CD4-positive, alpha-beta T cell (primary cell): ENCODE measurements around the gene B4GALT2. TPM values are rescaled to one million over a fixed set of nuclear protein-coding genes. Genes with fewer than 3 reads are reported as not detected.

Source experiments
- ATAC-seq: fragments of 200-7000 bp; cut with Tn5 transposase; one replicate; pipeline ENCODE4 v1.10.0; 2022; ENCODE audit warnings: mild to moderate bottlenecking; ENCODE audit not compliant: poor library complexity
- CTCF ChIA-PET: fragments of 350-600 bp; sonication (Branson Sonifier 250); formaldehyde crosslinking; loops from one replicate; lab custom pipeline; 2021; ENCODE audit warnings: antibody characterized with exemption, inconsistent platforms; lab: Charles Lee
- POLR2A ChIA-PET: fragments of 350-600 bp; sonication (Branson Sonifier 250); formaldehyde crosslinking; loops from one replicate; lab custom pipeline; 2021; ENCODE audit warnings: antibody characterized with exemption, inconsistent platforms; lab: Charles Lee
- DNase-seq, 14 experiments: peaks; one replicate each; pipeline ENCODE4 v3.0.0-alpha.2; 2013 to 2020; ENCODE audit warnings: mixed read lengths in 2 of 14
- H3K27ac ChIP-seq, 2 donors: one replicate each; pipeline versions ENCODE4 v1.5.1 to v1.7.0; 2013; ENCODE audit warnings: low read length in 2 of 2, low read depth in 1 of 2, mild to moderate bottlenecking in 1 of 2
- H3K27me3 ChIP-seq, 2 experiments: 1 replicate in 1 of 2; 2 replicates in 1 of 2; pipeline versions ENCODE4 v1.6.1 to v1.7.0; 2013; ENCODE audit warnings: low read length in 2 of 2, control low read depth in 1 of 2, mild to moderate bottlenecking in 1 of 2, moderate library complexity in 1 of 2; ENCODE audit not compliant: insufficient read depth in 2 of 2, control insufficient read depth in 1 of 2
- H3K36me3 ChIP-seq: one replicate; pipeline ENCODE4 v1.6.1; 2013; ENCODE audit warnings: low read length, control low read depth; ENCODE audit not compliant: insufficient read depth
- H3K4me1 ChIP-seq: one replicate; pipeline ENCODE4 v1.6.1; 2013; ENCODE audit warnings: low read length, control low read depth; ENCODE audit not compliant: insufficient read depth
- H3K4me3 ChIP-seq: one replicate; pipeline ENCODE4 v1.5.1; 2013; ENCODE audit warnings: mild to moderate bottlenecking, low read length, moderate library complexity
- H3K9me3 ChIP-seq, 2 experiments: 1 replicate in 1 of 2; 2 replicates in 1 of 2; pipeline versions ENCODE4 v1.6.1 to v1.7.0; 2013; ENCODE audit warnings: low read length in 2 of 2, mild to moderate bottlenecking in 2 of 2, control low read depth in 1 of 2, moderate library complexity in 1 of 2; ENCODE audit not compliant: control insufficient read depth in 1 of 2, insufficient read depth in 1 of 2
- H3K27ac Mint-ChIP-seq: one replicate; pipeline ENCODE4 v1.8.0; 2020; ENCODE audit warnings: mixed read lengths
- H3K27me3 Mint-ChIP-seq: one replicate; pipeline ENCODE4 v1.8.0; 2021; ENCODE audit warnings: mixed read lengths
- H3K36me3 Mint-ChIP-seq: one replicate; pipeline ENCODE4 v1.8.0; 2021; ENCODE audit warnings: low read depth, mixed read lengths
- H3K4me1 Mint-ChIP-seq: one replicate; pipeline ENCODE4 v1.8.0; 2021; ENCODE audit warnings: low read depth, mixed read lengths
- H3K4me3 Mint-ChIP-seq: one replicate; pipeline ENCODE4 v1.8.0; 2020; ENCODE audit warnings: mild to moderate bottlenecking, mixed read lengths
- H3K9me3 Mint-ChIP-seq: one replicate; pipeline ENCODE4 v1.8.0; 2020; ENCODE audit warnings: mixed read lengths
- CTCF ChIP-seq: fragments of 200-600 bp; IDR thresholded peaks from one replicate; pipeline ENCODE4 v1.8.0; 2022; ENCODE audit warnings: antibody characterized with exemption, mild to moderate bottlenecking
- intact Hi-C, 2 experiments: fragments of 100-400 bp; cut with DNase I in 1 of 2; cut with micrococcal nuclease in 1 of 2; formaldehyde crosslinking; loops; one replicate each; pipeline versions ENCODE4 v1.15.1 to v1.9.0; 2023 to 2025; cut with DNase I, micrococcal nuclease
- total RNA-seq, 174 experiments: library from RNA in 2 of 174; stranded (reverse) in 2 of 174; gene quantifications; one replicate each; pipeline ENCODE4 v1.2.3 and lab custom pipeline; 2021 to 2026

B4GALT2 gene
- total RNA-seq, 2 experiments from 2014 or later, result 0.22 to 0.34 TPM

GRCh38 chr1:44024031-44024902, 45.3 kb downstream of the B4GALT2 start:
- Mint-ChIP-seq H3K27ac (no peak overlapping the region), H3K9me3 (no peaks in the 10 kb centered on the region), H3K4me1 (peaks cover 16% of the 10 kb centered on the region), H3K27me3 (no peaks in the 10 kb centered on the region), H3K4me3 (no peak overlapping the region), H3K36me3 (no peaks in the 10 kb centered on the region)
- Histone ChIP-seq H3K4me1 (peaks cover 4% of the 10 kb centered on the region), H3K36me3 (no peaks in the 10 kb centered on the region), H3K4me3 (no peak overlapping the region), H3K27ac (no peak overlapping the region), H3K9me3 (no peaks in the 10 kb centered on the region), H3K27me3 (no peaks in the 10 kb centered on the region)
- ChIA-PET POLR2A (no interaction called here), CTCF (no interaction called here)
- ATAC-seq (no peak), DNase-seq (no peak)
- TF ChIP-seq CTCF, result no peak
- intact Hi-C loops, result no loop called here

GRCh38 chr1:44024903-44025525, 46.0 kb downstream of the B4GALT2 start:
- H3K4me1 ChIP-seq, result peaks cover 11% of the 10 kb centered on the region
- no peaks in the 10 kb centered on the region for H3K27me3 ChIP-seq
- H3K27ac Mint-ChIP-seq, result no peak overlapping the region
- no peak overlapping the region for H3K4me3 Mint-ChIP-seq
- no peaks in the 10 kb centered on the region for H3K9me3 ChIP-seq
- no peaks in the 10 kb centered on the region for H3K36me3 ChIP-seq
- H3K4me3 ChIP-seq, result no peak overlapping the region
- DNase-seq (no peak), ATAC-seq (no peak)
- intact Hi-C loops, result no loop called here
- H3K27me3 Mint-ChIP-seq, result no peaks in the 10 kb centered on the region
- H3K9me3 Mint-ChIP-seq, result no peaks in the 10 kb centered on the region
- peaks cover 23% of the 10 kb centered on the region for H3K4me1 Mint-ChIP-seq
- no peaks in the 10 kb centered on the region for H3K36me3 Mint-ChIP-seq
- CTCF ChIA-PET, result no interaction called here
- H3K27ac ChIP-seq, result no peak overlapping the region
- TF ChIP-seq CTCF, result no peak
- POLR2A ChIA-PET, result no interaction called here

GRCh38 chr1:44025816-44026215, 46.8 kb downstream of the B4GALT2 start:
- peaks cover 11% of the 10 kb centered on the region for H3K4me1 ChIP-seq
- intact Hi-C loops, result no loop called here
- H3K9me3 ChIP-seq, result no peaks in the 10 kb centered on the region
- H3K27me3 Mint-ChIP-seq, result no peaks in the 10 kb centered on the region
- no peaks in the 10 kb centered on the region for H3K27me3 ChIP-seq
- H3K36me3 ChIP-seq, result no peaks in the 10 kb centered on the region
- no peak for DNase-seq
- ChIA-PET POLR2A (no interaction called here), CTCF (no interaction called here)
- H3K9me3 Mint-ChIP-seq, result no peaks in the 10 kb centered on the region
- H3K36me3 Mint-ChIP-seq, result no peaks in the 10 kb centered on the region
- H3K4me3 Mint-ChIP-seq, result no peak overlapping the region
- ATAC-seq, result no peak
- TF ChIP-seq CTCF, result no peak
- no peak overlapping the region for H3K27ac Mint-ChIP-seq
- H3K27ac ChIP-seq, result no peak overlapping the region
- H3K4me1 Mint-ChIP-seq, result peaks cover 23% of the 10 kb centered on the region
- H3K4me3 ChIP-seq, result no peak overlapping the region
